GM21825 (cell line): Measurements from ENCODE around the gene BICDL1.
"Not testable (repeated sequence)": the region's sequence is repeated elsewhere in the genome, so short reads cannot be mapped to it uniquely, and the experiment has no call there.

Experiments
- ATAC-seq: cut with Tn5 transposase; IDR thresholded peaks from one replicate; pipeline ENCODE4 v1.9.1; 2021; ENCODE audit warnings: mild to moderate bottlenecking, moderate library complexity; ENCODE audit not compliant: unreplicated experiment

Gene BICDL1

GRCh38 chr12:119988472-119989360, at the start of gene BICDL1:
Gene BICDL1, plus strand, starts transcription at chr12:119989236. Its CDS starts 633 bp downstream, at chr12:119989869.
- peak; percentile 81 for ATAC-seq

GRCh38 chr12:119940897-119941296, 48.1 kb upstream of the BICDL1 start:
- no peak for ATAC-seq

GRCh38 chr12:119942386-119942785, 46.6 kb upstream of the BICDL1 start:
- no peak for ATAC-seq

GRCh38 chr12:119946213-119946612, 42.8 kb upstream of the BICDL1 start:
- no peak for ATAC-seq

- no peak for ATAC-seq
Observed at GRCh38 chr12:119949145-119949544, 39.9 kb upstream of the BICDL1 start.

- ATAC-seq = no peak
Observed at GRCh38 chr12:119949594-119949993, 39.4 kb upstream of the BICDL1 start.

GRCh38 chr12:119956047-119956446, 33.0 kb upstream of the BICDL1 start:
- ATAC-seq = no peak

- no peak for ATAC-seq
Observed at GRCh38 chr12:119957135-119957534, 31.9 kb upstream of the BICDL1 start.

- ATAC-seq = no peak
Observed at GRCh38 chr12:119959435-119959834, 29.6 kb upstream of the BICDL1 start.

- no peak for ATAC-seq
Observed at GRCh38 chr12:119964123-119964522, 24.9 kb upstream of the BICDL1 start.

GRCh38 chr12:119964929-119965328, 24.1 kb upstream of the BICDL1 start:
- ATAC-seq = no peak

- no peak for ATAC-seq
Observed at GRCh38 chr12:119980242-119980641, 8.8 kb upstream of the BICDL1 start.

- ATAC-seq = not testable (repeated sequence)
Observed at GRCh38 chr12:119980702-119981101, 8.3 kb upstream of the BICDL1 start.

- peak; percentile 25 for ATAC-seq
Observed at GRCh38 chr12:119989361-119989730, 310 bp downstream of the BICDL1 start.

- peak; percentile 35 for ATAC-seq
Observed at GRCh38 chr12:119989731-119990381, 820 bp downstream of the BICDL1 start.

- ATAC-seq = no peak
Observed at GRCh38 chr12:119990382-119990874, 1.4 kb downstream of the BICDL1 start.

GRCh38 chr12:119992129-119992705, 3.2 kb downstream of the BICDL1 start:
- ATAC-seq = no peak

- no peak for ATAC-seq
Observed at GRCh38 chr12:119994892-119995658, 6.0 kb downstream of the BICDL1 start.

GRCh38 chr12:119996417-119996816, 7.4 kb downstream of the BICDL1 start:
- ATAC-seq = no peak

- no peak for ATAC-seq
Observed at GRCh38 chr12:119998471-119999245, 9.6 kb downstream of the BICDL1 start.
